Pancreas (tissue), 10 donors: ENCODE measurements around the gene RGS8. TPM values are rescaled to one million over a fixed set of nuclear protein-coding genes. Genes with fewer than 3 reads are reported as not detected.

Experiments
- ATAC-seq, 4 donors: fragments of 200-7000 bp; cut with Tn5 transposase; one replicate each; pipeline versions ENCODE4 v1.8.0 to v1.9.1; 2020; ENCODE audit warnings: mild to moderate bottlenecking in 4 of 4, moderate library complexity in 4 of 4
- DNase-seq, 6 donors: peaks; one replicate each; pipeline ENCODE4 v3.0.0-alpha.2; 2020
- FAIRE-seq: peaks from 2 replicates; lab custom pipeline; 2012; peaks lifted over from hg19 to GRCh38; lab: Jason Lieb, UNC
- H3K27ac ChIP-seq, 4 donors: fragments of 200-600 bp; sonication (generic); 1 replicate in 3 of 4; 2 replicates in 1 of 4; pipeline versions ENCODE4 v1.5.0 to v1.8.0; 2020
- H3K27me3 ChIP-seq, 4 donors: fragments of 200-600 bp; one replicate each; pipeline ENCODE4 v1.8.0; 2021
- H3K36me3 ChIP-seq, 3 donors: fragments of 200-600 bp; sonication (generic) in 1 of 3; one replicate each; pipeline versions ENCODE4 v1.5.0 to v1.8.0; 2020 to 2021
- H3K4me1 ChIP-seq, 3 donors: fragments of 200-600 bp; one replicate each; pipeline ENCODE4 v1.8.0; 2021
- H3K4me3 ChIP-seq, 4 donors: fragments of 200-600 bp; sonication (generic) in 2 of 4; one replicate each; pipeline versions ENCODE4 v1.5.0 to v1.8.0; 2020 to 2021
- H3K9me3 ChIP-seq, 4 donors: fragments of 200-600 bp; one replicate each; pipeline ENCODE4 v1.8.0; 2021
- WGBS, 2 donors: extraction: QIAGEN DNeasy Blood & Tissue Kit; methylation state at CpG; one replicate each; pipeline ENCODE4 v1.1.7; 2013; 5-methylcytosine and 5-hydroxymethylcytosine counted together
- intact Hi-C, 3 donors: fragments of 100-400 bp; cut with DNase I; formaldehyde crosslinking; loops; one replicate each; pipeline versions ENCODE4 v1.11.1 to v1.14.2; 2022
- polyA plus RNA-seq, 2 donors: library from polyadenylated mRNA; stranded (reverse); fragments of 200-250 nt; gene quantifications; one replicate each; pipeline ENCODE4 v1.2.3, GENCODE V29; 2013
- total RNA-seq, 6 donors: library from RNA; stranded (reverse); fragmentation: NEBNext Ultra II Directional in 4 of 6; extraction: Animal tissue kit (Norgen Biotek cat#: 25700) in 4 of 6; gene quantifications; one replicate each; pipeline versions ENCODE4 v1.2.1 to v1.2.4, GENCODE V29; 2021 to 2023
- TF ChIP-seq, protein P1 (sequence below), 4 donors: fragments of 200-600 bp; sonication (generic) in 3 of 4; IDR thresholded peaks; one replicate each; pipeline versions ENCODE4 v1.5.0 to v1.8.0; 2021; ENCODE audit warnings: antibody characterized with exemption in 4 of 4
- donor health status: healthy with polysubstance abuse.
- donor health status: DM: no; HTN: no; CAD: no; lungs with moderate emphysema.
- donor health status: DM: no; HTN: no; CAD: no.
- donor health status: control.
- donor health status: control.
- donor health status: Bipolar disorder and iron deficiency.
- donor health status: DM: yes; HTN: yes; CAD: no.
- donor health status: DM: no; HTN: no; CAD: no.
- donor health status: DM: no; HTN: no; CAD: no.
- donor health status: DM: yes; HTN: yes; CAD: no.

Gene RGS8
- total and polyA plus RNA-seq, 8 donors, result 0.02 TPM; not detected in 7

DNA sequence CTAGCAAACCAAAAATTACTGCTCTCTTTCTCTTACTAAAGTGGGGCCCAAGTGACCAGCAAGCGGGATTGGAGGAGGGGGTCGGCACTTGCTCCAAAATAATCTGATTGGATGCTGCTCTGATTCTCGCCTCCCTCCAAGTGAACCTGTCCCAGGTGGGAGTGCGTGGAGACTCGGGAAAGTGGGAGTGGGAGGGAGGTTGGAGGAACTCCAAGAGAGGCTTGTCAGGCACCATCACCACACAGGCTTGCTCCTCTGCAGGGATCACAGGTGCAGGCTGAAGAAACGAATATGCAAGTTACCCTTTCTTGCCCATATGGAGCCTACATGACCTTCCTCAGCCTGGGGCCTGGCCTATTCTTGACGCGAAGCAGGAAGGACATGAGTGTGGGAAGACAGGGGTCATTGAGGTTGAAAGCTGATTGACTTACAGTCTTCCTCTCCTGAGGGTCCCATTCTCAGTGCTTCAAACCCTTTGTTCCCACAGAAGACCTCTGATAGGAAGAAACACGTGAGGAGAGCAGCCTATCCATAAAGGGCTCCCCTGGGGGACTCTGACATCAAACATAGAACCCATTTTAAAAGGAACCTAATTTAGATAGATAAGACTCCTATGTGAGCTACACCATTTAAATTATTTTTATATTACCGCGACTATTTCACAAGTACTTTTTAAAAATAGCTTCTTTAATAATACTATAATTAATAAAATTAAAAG is 14.2 kb downstream of the RGS8 start:
- Histone ChIP-seq H3K4me1 (no peaks in the 10 kb centered on the region), H3K27me3 (no peaks in the 10 kb centered on the region), H3K27ac (no peak overlapping the region), H3K9me3 (no peaks in the 10 kb centered on the region), H3K4me3 (no peak overlapping the region), H3K36me3 (no peaks in the 10 kb centered on the region)
- 85 to 86% methylated on average over 11 of the region's 11 CpGs for WGBS, 2 donors
- no peak for ATAC-seq
- intact Hi-C loops, result no loop called here
- FAIRE-seq, result no peak
- TF ChIP-seq, protein P1, sequence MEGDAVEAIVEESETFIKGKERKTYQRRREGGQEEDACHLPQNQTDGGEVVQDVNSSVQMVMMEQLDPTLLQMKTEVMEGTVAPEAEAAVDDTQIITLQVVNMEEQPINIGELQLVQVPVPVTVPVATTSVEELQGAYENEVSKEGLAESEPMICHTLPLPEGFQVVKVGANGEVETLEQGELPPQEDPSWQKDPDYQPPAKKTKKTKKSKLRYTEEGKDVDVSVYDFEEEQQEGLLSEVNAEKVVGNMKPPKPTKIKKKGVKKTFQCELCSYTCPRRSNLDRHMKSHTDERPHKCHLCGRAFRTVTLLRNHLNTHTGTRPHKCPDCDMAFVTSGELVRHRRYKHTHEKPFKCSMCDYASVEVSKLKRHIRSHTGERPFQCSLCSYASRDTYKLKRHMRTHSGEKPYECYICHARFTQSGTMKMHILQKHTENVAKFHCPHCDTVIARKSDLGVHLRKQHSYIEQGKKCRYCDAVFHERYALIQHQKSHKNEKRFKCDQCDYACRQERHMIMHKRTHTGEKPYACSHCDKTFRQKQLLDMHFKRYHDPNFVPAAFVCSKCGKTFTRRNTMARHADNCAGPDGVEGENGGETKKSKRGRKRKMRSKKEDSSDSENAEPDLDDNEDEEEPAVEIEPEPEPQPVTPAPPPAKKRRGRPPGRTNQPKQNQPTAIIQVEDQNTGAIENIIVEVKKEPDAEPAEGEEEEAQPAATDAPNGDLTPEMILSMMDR (IDR thresholded peaks at IDR 0.05), result no peak
- no peak for DNase-seq

DNA sequence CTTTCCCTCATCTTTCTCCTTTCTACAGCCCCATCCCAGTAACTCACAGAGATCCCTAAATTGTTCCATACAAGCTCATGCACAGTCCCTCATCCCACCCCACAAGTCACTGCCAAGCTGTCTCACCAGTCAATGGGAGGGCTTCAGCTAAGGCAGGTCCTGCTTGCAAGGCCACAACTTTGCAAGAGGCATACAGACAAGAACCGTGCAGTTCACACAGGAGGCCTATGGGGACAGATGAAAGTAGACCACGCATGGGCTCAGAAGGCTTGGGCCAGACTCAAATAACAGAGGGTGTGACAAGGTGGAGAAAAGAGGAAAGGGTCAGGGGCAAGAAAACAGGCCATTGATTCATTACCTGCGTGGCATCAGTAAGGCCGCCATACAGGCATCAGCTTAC is 15.1 kb downstream of the RGS8 start:
- 87 to 89% methylated on average over 4 of the region's 4 CpGs for WGBS, 2 donors
- FAIRE-seq (no peak), DNase-seq (no peak), ATAC-seq (no peak)
- intact Hi-C loops, result no loop called here
- H3K27me3 ChIP-seq, result no peaks in the 10 kb centered on the region
- H3K4me1 ChIP-seq, result no peaks in the 10 kb centered on the region
- no peak overlapping the region for H3K27ac ChIP-seq
- no peaks in the 10 kb centered on the region for H3K9me3 ChIP-seq
- no peaks in the 10 kb centered on the region for H3K36me3 ChIP-seq
- H3K4me3 ChIP-seq, result no peak overlapping the region
- TF ChIP-seq, protein P1 (IDR thresholded peaks at IDR 0.05), result no peak

DNA sequence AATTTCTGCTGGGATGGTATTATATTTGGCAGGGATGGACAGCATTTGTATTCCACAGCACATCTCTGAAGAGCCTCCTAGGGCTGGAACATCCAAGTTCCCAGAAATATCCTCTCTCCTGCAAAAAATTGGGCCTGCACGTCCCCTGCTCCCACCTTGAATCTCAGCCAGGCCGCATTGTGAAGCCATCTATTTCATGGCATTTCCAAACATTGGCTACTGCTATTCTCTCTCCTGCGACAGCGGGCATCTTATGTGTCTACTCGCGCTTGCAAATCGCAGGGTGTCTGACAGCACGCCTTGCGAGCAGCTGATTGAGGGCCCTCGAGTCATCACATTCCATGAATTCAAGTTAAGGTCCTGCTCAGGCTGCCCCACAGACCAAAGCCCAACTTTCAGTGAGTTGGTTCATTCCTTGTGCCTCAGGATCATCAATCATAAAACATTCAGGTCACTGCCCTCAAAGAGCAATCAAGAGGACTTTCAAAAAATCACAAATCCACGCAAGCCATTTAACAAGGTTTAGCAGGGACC is 15.8 kb downstream of the RGS8 start:
- DNase-seq (no peak), FAIRE-seq (no peak), ATAC-seq (no peak)
- no peak overlapping the region for H3K4me3 ChIP-seq
- no peaks in the 10 kb centered on the region for H3K27me3 ChIP-seq
- TF ChIP-seq, protein P1 (IDR thresholded peaks at IDR 0.05), result no peak
- H3K4me1 ChIP-seq, result no peaks in the 10 kb centered on the region
- no peak overlapping the region for H3K27ac ChIP-seq
- no peaks in the 10 kb centered on the region for H3K9me3 ChIP-seq
- intact Hi-C loops, result no loop called here
- H3K36me3 ChIP-seq, result no peaks in the 10 kb centered on the region
- WGBS, 2 donors, result 90 to 94% methylated on average over 11 of the region's 11 CpGs

DNA sequence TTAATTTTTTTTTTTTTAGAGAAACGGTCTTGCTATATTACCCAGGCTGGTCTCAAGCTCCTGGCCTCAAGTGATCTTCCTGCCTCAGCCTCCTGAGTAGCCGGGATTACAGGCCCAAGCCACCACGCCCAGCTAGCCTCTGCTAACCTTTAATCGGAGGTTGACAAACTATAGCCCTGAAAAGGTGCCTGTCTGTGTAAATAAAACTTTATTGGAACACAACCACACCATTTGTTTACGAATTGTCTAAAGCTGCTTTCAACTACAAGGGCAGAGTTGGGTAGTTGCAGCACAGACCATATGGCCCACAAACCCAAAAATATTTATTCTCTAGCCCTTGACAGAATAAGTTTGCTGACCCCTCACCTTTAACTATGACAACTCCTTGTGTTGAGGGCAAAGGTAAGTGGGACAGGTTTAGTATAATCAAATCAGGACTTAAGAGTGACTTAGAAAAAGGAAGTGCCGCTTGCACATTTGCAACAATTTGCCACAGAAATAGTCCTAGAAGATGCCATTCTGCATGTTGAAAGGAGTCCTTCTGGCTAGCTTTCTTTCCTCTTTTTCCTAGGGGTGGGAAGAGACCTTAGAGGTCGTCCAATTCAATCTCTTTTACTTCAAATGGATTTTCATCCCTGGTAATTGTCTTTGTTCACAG is 16.4 kb downstream of the RGS8 start:
- H3K27me3 ChIP-seq, result no peaks in the 10 kb centered on the region
- no peaks in the 10 kb centered on the region for H3K9me3 ChIP-seq
- no peak overlapping the region for H3K4me3 ChIP-seq
- intact Hi-C loops, result no loop called here
- TF ChIP-seq, protein P1 (IDR thresholded peaks at IDR 0.05), result no peak
- no peak for FAIRE-seq
- WGBS, 2 donors, result 82 to 86% methylated on average over 7 of the region's 7 CpGs
- H3K36me3 ChIP-seq, result no peaks in the 10 kb centered on the region
- DNase-seq, result no peak
- no peak for ATAC-seq
- H3K4me1 ChIP-seq, result no peaks in the 10 kb centered on the region
- H3K27ac ChIP-seq, result no peak overlapping the region

DNA sequence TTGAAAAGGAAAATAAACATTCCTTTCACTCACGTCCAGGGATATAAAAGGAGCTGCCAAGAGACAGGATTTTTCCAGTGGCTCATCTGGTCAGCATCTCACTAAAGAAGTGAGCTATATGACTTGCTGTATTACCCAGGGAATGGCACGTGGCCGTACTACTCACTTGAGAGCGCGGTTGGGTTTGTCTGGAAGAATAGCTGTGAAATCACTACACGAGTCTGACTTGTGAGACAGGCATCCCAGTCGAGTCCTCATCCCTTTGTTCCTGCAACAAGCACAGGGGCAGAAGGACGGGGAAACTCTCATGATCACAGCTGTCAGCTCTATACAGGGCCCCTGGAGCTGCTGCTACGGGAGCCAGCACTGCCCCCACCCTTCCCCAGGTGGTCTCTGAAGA is 17.7 kb downstream of the RGS8 start:
- intact Hi-C loops, result no loop called here
- no peak for FAIRE-seq
- WGBS, 2 donors, result 66 to 71% methylated on average over 9 of the region's 9 CpGs

More for the DNA sequence above, 17.7 kb downstream of the RGS8 start:
- H3K27ac ChIP-seq, result no peak overlapping the region
- no peak for ATAC-seq
- no peaks in the 10 kb centered on the region for H3K9me3 ChIP-seq
- TF ChIP-seq, protein P1 (IDR thresholded peaks at IDR 0.05), result no peak
- no peak for DNase-seq
- H3K4me3 ChIP-seq, result no peak overlapping the region
- no peaks in the 10 kb centered on the region for H3K27me3 ChIP-seq
- no peaks in the 10 kb centered on the region for H3K36me3 ChIP-seq
- H3K4me1 ChIP-seq, result no peaks in the 10 kb centered on the region
